Tibial artery (tissue), 4 donors: Measurements from ENCODE around the gene ZNF18.

Experiments used
- DNase-seq, 2 donors: peaks; one replicate each; pipeline ENCODE4 v3.0.0-alpha.2; 2019
- H3K27ac ChIP-seq, 2 donors: fragments of 200-600 bp; sonication (generic) in 1 of 2; 1 replicate in 1 of 2; 2 replicates in 1 of 2; pipeline ENCODE4 v1.5.1; 2018 to 2019; ENCODE audit warnings: mild to moderate bottlenecking in 1 of 2
- H3K27me3 ChIP-seq, 2 donors: fragments of 200-600 bp; sonication (generic) in 1 of 2; one replicate each; pipeline versions ENCODE4 v1.5.1 to v1.6.0; 2016 to 2019
- H3K36me3 ChIP-seq, 3 donors: fragments of 200-600 bp; sonication (generic) in 2 of 3; one replicate each; pipeline ENCODE4 v1.5.1; 2016 to 2019; ENCODE audit warnings: mild to moderate bottlenecking in 2 of 3
- H3K4me1 ChIP-seq, 4 donors: fragments of 200-600 bp; sonication (generic) in 2 of 4; 1 replicate in 3 of 4; 2 replicates in 1 of 4; pipeline ENCODE4 v1.5.1; 2016 to 2019
- H3K4me3 ChIP-seq, 2 donors: fragments of 200-600 bp; sonication (generic) in 1 of 2; 1 replicate in 1 of 2; 2 replicates in 1 of 2; pipeline ENCODE4 v1.5.1; 2018 to 2019; ENCODE audit warnings: mild to moderate bottlenecking in 2 of 2
- H3K9me3 ChIP-seq, 3 donors: fragments of 200-600 bp; sonication (generic) in 1 of 3; one replicate each; pipeline ENCODE4 v1.5.1; 2016 to 2019
- intact Hi-C: fragments of 100-400 bp; cut with DNase I; formaldehyde crosslinking; loops from one replicate; pipeline ENCODE4 v1.15.0; 2023; ENCODE audit warnings: low total_unique reads
- TF ChIP-seq, protein P1 (sequence below), 2 experiments: fragments of 200-600 bp in 1 of 2; fragments of 450-650 bp in 1 of 2; IDR thresholded peaks; one replicate each; pipeline ENCODE4 v1.5.1; 2017 to 2019; ENCODE audit warnings: antibody characterized with exemption in 2 of 2, mild to moderate bottlenecking in 1 of 2, moderate library complexity in 1 of 2

The ZNF18 gene

DNA sequence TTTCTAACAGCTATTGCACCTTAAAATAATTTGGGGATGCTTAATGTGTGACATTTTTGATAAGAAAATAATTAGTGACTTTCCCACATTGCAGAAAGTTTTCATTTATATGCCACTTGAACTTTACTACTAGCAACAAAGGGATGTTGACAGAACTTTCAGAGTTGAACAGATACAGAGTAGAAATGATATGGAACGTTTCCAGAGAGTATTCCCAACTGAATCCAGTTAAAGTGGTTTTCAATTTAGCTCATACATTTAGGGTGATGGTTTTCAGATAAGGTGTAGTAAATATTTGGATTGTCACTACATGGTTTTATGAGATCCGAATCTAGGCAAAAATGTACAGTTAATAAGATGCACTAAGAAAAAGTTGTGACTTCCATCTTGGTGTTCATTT lies 40.7 kb upstream of the ZNF18 start:
- TF ChIP-seq, protein P1, sequence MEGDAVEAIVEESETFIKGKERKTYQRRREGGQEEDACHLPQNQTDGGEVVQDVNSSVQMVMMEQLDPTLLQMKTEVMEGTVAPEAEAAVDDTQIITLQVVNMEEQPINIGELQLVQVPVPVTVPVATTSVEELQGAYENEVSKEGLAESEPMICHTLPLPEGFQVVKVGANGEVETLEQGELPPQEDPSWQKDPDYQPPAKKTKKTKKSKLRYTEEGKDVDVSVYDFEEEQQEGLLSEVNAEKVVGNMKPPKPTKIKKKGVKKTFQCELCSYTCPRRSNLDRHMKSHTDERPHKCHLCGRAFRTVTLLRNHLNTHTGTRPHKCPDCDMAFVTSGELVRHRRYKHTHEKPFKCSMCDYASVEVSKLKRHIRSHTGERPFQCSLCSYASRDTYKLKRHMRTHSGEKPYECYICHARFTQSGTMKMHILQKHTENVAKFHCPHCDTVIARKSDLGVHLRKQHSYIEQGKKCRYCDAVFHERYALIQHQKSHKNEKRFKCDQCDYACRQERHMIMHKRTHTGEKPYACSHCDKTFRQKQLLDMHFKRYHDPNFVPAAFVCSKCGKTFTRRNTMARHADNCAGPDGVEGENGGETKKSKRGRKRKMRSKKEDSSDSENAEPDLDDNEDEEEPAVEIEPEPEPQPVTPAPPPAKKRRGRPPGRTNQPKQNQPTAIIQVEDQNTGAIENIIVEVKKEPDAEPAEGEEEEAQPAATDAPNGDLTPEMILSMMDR (IDR thresholded peaks at IDR 0.05): no peak
- H3K4me3 ChIP-seq: no peak overlapping the region
- no peaks in the 10 kb centered on the region for H3K36me3 ChIP-seq
- no peak for DNase-seq
- peaks cover 0 to 8% (median 1%) of the 10 kb centered on the region in 4 donors for H3K4me1 ChIP-seq
- no peak overlapping the region for H3K27ac ChIP-seq
- intact Hi-C loops: no loop called here
- no peaks in the 10 kb centered on the region for H3K27me3 ChIP-seq
- no peaks in the 10 kb centered on the region for H3K9me3 ChIP-seq

GRCh38 chr17:12035673-12036072 lies 38.4 kb upstream of the ZNF18 start:
- no peak overlapping the region for H3K4me3 ChIP-seq
- TF ChIP-seq, protein P1 (IDR thresholded peaks at IDR 0.05): no peak
- no peak overlapping the region for H3K27ac ChIP-seq
- DNase-seq: no peak
- intact Hi-C loops: no loop called here
- H3K4me1 ChIP-seq: peaks cover 0 to 9% (median 4%) of the 10 kb centered on the region in 4 donors
- no peaks in the 10 kb centered on the region for H3K36me3 ChIP-seq
- H3K9me3 ChIP-seq: no peaks in the 10 kb centered on the region
- no peaks in the 10 kb centered on the region for H3K27me3 ChIP-seq

DNA sequence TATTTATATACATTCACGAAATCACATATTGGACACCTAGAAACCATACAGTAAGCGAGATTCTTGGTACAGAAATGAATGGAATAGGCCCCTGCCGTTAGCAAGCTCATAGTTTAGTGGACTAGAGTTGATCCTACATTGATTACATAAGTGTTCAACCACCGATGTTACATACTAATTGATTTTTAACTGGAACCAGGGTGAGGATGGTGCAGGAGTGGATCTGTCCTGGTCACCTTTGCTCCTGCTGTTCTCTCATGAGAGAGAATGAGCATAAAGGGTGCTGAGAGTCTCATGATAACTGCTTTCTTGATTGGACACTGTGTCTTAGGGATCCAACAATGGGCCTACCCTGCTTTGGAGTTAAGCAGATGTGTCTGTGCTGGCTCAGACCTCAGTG lies 37.3 kb upstream of the ZNF18 start:
- Histone ChIP-seq H3K4me1 (peaks cover 0 to 14% (median 4%) of the 10 kb centered on the region in 4 donors), H3K27ac (no peak overlapping the region), H3K9me3 (no peaks in the 10 kb centered on the region), H3K36me3 (no peaks in the 10 kb centered on the region), H3K27me3 (no peaks in the 10 kb centered on the region), H3K4me3 (no peak overlapping the region)
- intact Hi-C loops: no loop called here
- DNase-seq: no peak
- TF ChIP-seq, protein P1 (IDR thresholded peaks at IDR 0.05): no peak

GRCh38 chr17:12028611-12029010 lies 31.3 kb upstream of the ZNF18 start:
- no peak for DNase-seq
- no peaks in the 10 kb centered on the region for H3K36me3 ChIP-seq
- H3K4me3 ChIP-seq: no peak overlapping the region
- TF ChIP-seq, protein P1 (IDR thresholded peaks at IDR 0.05): no peak
- intact Hi-C loops: loop anchor here (10.0 kb wide), 1 partner anchor 976 kb away; no protein-coding TSS in a partner anchor
- no peaks in the 10 kb centered on the region for H3K9me3 ChIP-seq
- H3K27ac ChIP-seq: no peak overlapping the region
- peaks cover 0 to 36% (median 6%) of the 10 kb centered on the region in 4 donors for H3K4me1 ChIP-seq
- no peaks in the 10 kb centered on the region for H3K27me3 ChIP-seq

DNA sequence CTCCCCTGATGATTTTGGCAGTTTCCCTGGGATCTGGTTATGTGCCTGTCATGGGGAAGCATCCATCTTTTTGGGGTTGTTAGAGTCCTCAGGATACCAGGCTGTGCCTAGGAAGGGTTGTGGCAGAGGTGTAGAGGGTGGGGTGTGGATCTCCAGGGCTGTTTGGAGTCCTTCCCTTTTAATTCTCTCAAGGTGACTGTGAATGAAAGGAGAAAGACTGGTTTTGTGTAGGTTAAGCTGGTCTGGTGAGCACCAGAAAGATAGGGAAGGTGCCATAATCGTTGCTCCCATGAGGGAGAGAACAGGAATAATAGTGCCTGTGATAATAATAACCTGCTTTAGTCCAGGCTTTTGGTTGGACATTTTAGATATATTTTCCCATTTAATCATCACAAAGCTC lies 30.4 kb upstream of the ZNF18 start:
- no peaks in the 10 kb centered on the region for H3K36me3 ChIP-seq
- no peaks in the 10 kb centered on the region for H3K9me3 ChIP-seq
- intact Hi-C loops: loop anchor here (10.0 kb wide), 1 partner anchor 977 kb away; no protein-coding TSS in a partner anchor
- H3K4me3 ChIP-seq: no peak overlapping the region
- H3K4me1 ChIP-seq: peaks cover 0 to 43% (median 12%) of the 10 kb centered on the region in 4 donors
- H3K27me3 ChIP-seq: no peaks in the 10 kb centered on the region
- TF ChIP-seq, protein P1 (IDR thresholded peaks at IDR 0.05): no peak
- DNase-seq: no peak
- no peak overlapping the region for H3K27ac ChIP-seq

GRCh38 chr17:12024327-12024726 lies 27.1 kb upstream of the ZNF18 start:
- Histone ChIP-seq H3K4me3 (no peak overlapping the region), H3K4me1 (peaks cover 0 to 50% (median 23%) of the 10 kb centered on the region in 4 donors), H3K27ac (no peak overlapping the region), H3K9me3 (no peaks in the 10 kb centered on the region), H3K36me3 (no peaks in the 10 kb centered on the region), H3K27me3 (no peaks in the 10 kb centered on the region)
- no peak for DNase-seq
- TF ChIP-seq, protein P1 (IDR thresholded peaks at IDR 0.05): no peak
- intact Hi-C loops: loop anchor here (10.0 kb wide), 1 partner anchor 980 kb away; no protein-coding TSS in a partner anchor
